ENCODE data around the gene TRPM6.

- TF ChIP-seq, protein P1, sequence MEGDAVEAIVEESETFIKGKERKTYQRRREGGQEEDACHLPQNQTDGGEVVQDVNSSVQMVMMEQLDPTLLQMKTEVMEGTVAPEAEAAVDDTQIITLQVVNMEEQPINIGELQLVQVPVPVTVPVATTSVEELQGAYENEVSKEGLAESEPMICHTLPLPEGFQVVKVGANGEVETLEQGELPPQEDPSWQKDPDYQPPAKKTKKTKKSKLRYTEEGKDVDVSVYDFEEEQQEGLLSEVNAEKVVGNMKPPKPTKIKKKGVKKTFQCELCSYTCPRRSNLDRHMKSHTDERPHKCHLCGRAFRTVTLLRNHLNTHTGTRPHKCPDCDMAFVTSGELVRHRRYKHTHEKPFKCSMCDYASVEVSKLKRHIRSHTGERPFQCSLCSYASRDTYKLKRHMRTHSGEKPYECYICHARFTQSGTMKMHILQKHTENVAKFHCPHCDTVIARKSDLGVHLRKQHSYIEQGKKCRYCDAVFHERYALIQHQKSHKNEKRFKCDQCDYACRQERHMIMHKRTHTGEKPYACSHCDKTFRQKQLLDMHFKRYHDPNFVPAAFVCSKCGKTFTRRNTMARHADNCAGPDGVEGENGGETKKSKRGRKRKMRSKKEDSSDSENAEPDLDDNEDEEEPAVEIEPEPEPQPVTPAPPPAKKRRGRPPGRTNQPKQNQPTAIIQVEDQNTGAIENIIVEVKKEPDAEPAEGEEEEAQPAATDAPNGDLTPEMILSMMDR (conservative IDR thresholded peaks at IDR 0.05 in 1 of 2, IDR thresholded peaks at IDR 0.05 in 1 of 2; ENCODE audit: extremely low read depth in 1 of 2, insufficient read depth in 1 of 2, low read depth in 1 of 2, low read length in 2 of 2): no peak
- TF ChIP-seq EZH2 (IDR thresholded peaks at IDR 0.05; ENCODE audit: borderline replicate concordance, low read length): no peak
Observed at GRCh38 chr9:74783408-74783807, 104.3 kb downstream of the TRPM6 start.

Measured in mammary epithelial cell (primary cell).